ENCODE measurements around the gene PSENEN.

Gene PSENEN

GRCh38 chr19:35715355-35715809, 30.1 kb upstream of the PSENEN start:
- no peak for DNase-seq (ENCODE audit: extremely low read depth, low read depth)
- TF ChIP-seq, protein P1, sequence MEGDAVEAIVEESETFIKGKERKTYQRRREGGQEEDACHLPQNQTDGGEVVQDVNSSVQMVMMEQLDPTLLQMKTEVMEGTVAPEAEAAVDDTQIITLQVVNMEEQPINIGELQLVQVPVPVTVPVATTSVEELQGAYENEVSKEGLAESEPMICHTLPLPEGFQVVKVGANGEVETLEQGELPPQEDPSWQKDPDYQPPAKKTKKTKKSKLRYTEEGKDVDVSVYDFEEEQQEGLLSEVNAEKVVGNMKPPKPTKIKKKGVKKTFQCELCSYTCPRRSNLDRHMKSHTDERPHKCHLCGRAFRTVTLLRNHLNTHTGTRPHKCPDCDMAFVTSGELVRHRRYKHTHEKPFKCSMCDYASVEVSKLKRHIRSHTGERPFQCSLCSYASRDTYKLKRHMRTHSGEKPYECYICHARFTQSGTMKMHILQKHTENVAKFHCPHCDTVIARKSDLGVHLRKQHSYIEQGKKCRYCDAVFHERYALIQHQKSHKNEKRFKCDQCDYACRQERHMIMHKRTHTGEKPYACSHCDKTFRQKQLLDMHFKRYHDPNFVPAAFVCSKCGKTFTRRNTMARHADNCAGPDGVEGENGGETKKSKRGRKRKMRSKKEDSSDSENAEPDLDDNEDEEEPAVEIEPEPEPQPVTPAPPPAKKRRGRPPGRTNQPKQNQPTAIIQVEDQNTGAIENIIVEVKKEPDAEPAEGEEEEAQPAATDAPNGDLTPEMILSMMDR (IDR thresholded peaks at IDR 0.05; ENCODE audit: low read depth, low read length), result no peak

GRCh38 chr19:35715981-35716800, 29.3 kb upstream of the PSENEN start:
- TF ChIP-seq, protein P1 (IDR thresholded peaks at IDR 0.05; ENCODE audit: low read depth, low read length), result no peak
- DNase-seq (ENCODE audit: extremely low read depth, low read depth), result no peak

GRCh38 chr19:35716801-35717664, 28.4 kb upstream of the PSENEN start:
- TF ChIP-seq, protein P1 (IDR thresholded peaks at IDR 0.05; ENCODE audit: low read depth, low read length), result peak; percentile 86
- DNase-seq (ENCODE audit: extremely low read depth, low read depth), result peak; percentile 55

DNA sequence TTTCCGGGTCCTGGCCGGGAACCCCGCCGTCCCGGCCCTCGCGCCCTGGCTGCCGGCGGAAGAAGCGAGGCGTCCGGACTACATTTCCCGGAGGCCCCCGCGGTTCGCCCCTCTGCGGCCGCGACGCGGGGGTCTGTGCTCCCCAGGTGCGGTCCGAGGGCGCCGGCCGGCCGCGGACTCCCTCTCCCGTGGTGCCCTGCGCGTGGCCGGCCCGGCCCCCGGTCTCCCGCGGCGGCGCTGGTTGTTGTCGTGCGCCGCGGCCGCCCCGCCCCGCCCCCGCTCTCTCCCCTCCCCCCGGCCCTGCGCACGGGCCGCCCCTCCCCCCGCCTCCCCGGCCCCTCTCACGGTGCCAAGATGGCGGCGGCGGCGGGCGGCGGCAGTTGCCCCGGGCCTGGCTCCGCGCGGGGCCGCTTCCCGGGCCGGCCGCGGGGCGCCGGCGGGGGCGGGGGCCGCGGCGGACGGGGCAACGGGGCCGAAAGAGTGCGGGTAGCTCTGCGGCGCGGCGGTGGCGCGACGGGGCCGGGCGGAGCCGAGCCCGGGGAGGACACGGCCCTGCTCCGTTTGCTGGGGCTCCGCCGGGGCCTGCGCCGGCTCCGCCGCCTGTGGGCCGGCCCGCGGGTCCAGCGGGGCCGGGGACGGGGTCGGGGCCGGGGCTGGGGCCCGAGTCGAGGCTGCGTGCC, 27.6 kb upstream of the PSENEN start, which contains the start of gene KMT2B:
Gene KMT2B, plus strand, starts transcription at position 339 of the 680 bp plus-strand sequence. Its CDS starts 16 bp downstream, at position 355.
- peak; percentile 89 for DNase-seq (ENCODE audit: extremely low read depth, low read depth)
- TF ChIP-seq, protein P1 (IDR thresholded peaks at IDR 0.05; ENCODE audit: low read depth, low read length), result no peak

DNA sequence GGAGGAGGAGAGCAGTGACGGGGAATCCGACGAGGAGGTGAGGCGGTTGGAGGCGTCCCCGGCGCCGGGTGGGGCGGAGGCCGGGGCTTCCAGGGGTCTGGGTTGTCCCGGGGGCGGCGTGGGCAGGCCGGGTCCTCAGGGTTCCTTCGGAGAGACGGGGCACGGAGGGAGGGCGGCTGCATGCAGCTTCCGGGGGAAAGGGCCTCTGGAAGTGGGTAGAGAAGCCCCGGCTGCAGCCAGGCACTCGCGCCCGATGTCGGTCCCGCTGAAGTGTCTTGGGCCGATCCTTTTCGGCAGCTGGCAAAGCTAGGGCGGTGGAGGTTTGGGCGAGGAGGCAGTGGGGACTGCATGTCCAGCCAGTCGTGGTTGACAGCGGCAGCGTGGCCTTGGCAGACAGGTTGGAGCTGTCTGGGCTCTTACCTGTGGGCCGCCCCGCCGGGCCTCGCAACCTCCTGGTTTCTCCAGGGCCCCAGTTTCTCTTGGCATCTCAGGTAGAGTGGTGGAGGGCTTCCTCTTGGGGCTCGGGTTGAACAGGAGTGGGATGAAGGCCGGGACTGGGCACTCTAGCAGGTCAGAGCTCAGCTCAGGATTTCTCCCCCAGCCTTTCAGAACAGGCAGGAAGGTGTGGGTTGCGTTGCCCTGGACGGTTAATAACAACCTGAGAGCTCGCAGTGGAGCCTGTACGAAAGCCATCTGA, 27.0 kb upstream of the PSENEN start:
- no peak for DNase-seq (ENCODE audit: extremely low read depth, low read depth)
- TF ChIP-seq, protein P1 (IDR thresholded peaks at IDR 0.05; ENCODE audit: low read depth, low read length), result no peak

GRCh38 chr19:35719402-35720162, 25.9 kb upstream of the PSENEN start:
- DNase-seq (ENCODE audit: extremely low read depth, low read depth), result no peak
- TF ChIP-seq, protein P1 (IDR thresholded peaks at IDR 0.05; ENCODE audit: low read depth, low read length), result no peak
